A549 (cell line): ENCODE results near the gene WDSUB1. TPM values are rescaled to one million over a fixed set of nuclear protein-coding genes. Genes with fewer than 3 reads are reported as not detected.

Experiments used
- ATAC-seq, 2 experiments: fragments of 200-7000 bp in 1 of 2; fragments of >200 bp in 1 of 2; cut with Nextera tagmentation in 1 of 2; cut with Tn5 transposase in 1 of 2; 3 replicates each; pipeline versions ENCODE4 v1.8.0 to v1.9.1; 2018 to 2020; ENCODE audit warnings: mild to moderate bottlenecking in 1 of 2, moderate library complexity in 1 of 2
- CTCF ChIA-PET: fragments of 300-600 bp; sonication (Branson Sonifier 250); formaldehyde crosslinking; extraction: SDS; loops from one replicate; lab custom pipeline; 2021; ENCODE audit warnings: antibody characterized with exemption, inconsistent platforms; lab: Yijun Ruan, JAX
- POLR2A ChIA-PET: fragments of 350-600 bp; formaldehyde crosslinking; extraction: SDS; loops from one replicate; lab custom pipeline; 2021; ENCODE audit warnings: antibody characterized with exemption, inconsistent platforms; lab: Yijun Ruan, JAX
- DNase-seq, 2 experiments: peaks; one replicate each; pipeline versions ENCODE4 v3.0.0 to v3.0.0-alpha.2; 2011 to 2016; ENCODE audit warnings: low read depth in 1 of 2, low spot score in 1 of 2
- FAIRE-seq: peaks from 2 replicates; lab custom pipeline; 2011; peaks lifted over from hg19 to GRCh38; lab: Jason Lieb, UNC
- H3K27ac ChIP-seq, 2 experiments: fragments of >200 bp; sonication (Bioruptor Twin); formaldehyde crosslinking; 3 replicates each; pipeline ENCODE4 v1.5.1; 2016 to 2017
- H3K4me1 ChIP-seq: fragments of >200 bp; sonication (Bioruptor Twin); formaldehyde crosslinking; 3 replicates; pipeline ENCODE4 v1.6.1; 2016
- H3K4me2 ChIP-seq: fragments of >200 bp; sonication (Bioruptor Twin); formaldehyde crosslinking; 3 replicates; pipeline ENCODE4 v1.6.1; 2016
- H3K4me3 ChIP-seq: fragments of >200 bp; sonication (Bioruptor Twin); formaldehyde crosslinking; 3 replicates; pipeline ENCODE4 v1.5.1; 2016
- H3K9me3 ChIP-seq: fragments of >200 bp; sonication (Bioruptor Twin); formaldehyde crosslinking; 3 replicates; pipeline ENCODE4 v1.6.1; 2016
- ATOH8 ChIP-seq: fragments of 250-450 bp; sonication (Bioruptor Pico); IDR thresholded peaks from 2 replicates; pipeline ENCODE4 v1.5.0; 2020; ENCODE audit warnings: low read depth, mild to moderate bottlenecking, moderate library complexity
- CBX8 ChIP-seq: fragments of 200-600 bp; sonication (generic); IDR thresholded peaks from 2 replicates; pipeline ENCODE4 v1.6.1; 2016
- CEBPB ChIP-seq, 2 experiments: fragments of >200 bp in 1 of 2; sonication (Bioruptor Twin) in 1 of 2; formaldehyde crosslinking in 1 of 2; IDR thresholded peaks; 2 replicates each; pipeline ENCODE4 v1.6.1; 2012 to 2016
- CTCF ChIP-seq: fragments of >200 bp; sonication (Bioruptor Twin); formaldehyde crosslinking; IDR thresholded peaks from 3 replicates; pipeline ENCODE4 v1.5.1; 2016
- FOSB ChIP-seq: fragments of 250-450 bp; sonication (Bioruptor Pico); IDR thresholded peaks from 2 replicates; pipeline ENCODE4 v1.5.0; 2020; ENCODE audit warnings: mild to moderate bottlenecking, moderate library complexity
- FOSL2 ChIP-seq, 2 experiments: fragments of 450-650 bp in 1 of 2; fragments of >200 bp in 1 of 2; sonication (Bioruptor Twin) in 1 of 2; formaldehyde crosslinking; IDR thresholded peaks; 2 replicates each; pipeline versions ENCODE4 v1.5.0 to v1.6.1; 2016 to 2020; ENCODE audit warnings: mild to moderate bottlenecking in 1 of 2, moderate library complexity in 1 of 2
- GATA3 ChIP-seq: IDR thresholded peaks from 2 replicates; pipeline ENCODE4 v1.6.1; 2012; ENCODE audit warnings: borderline replicate concordance
- HOXB13 ChIP-seq: fragments of 250-450 bp; sonication (Bioruptor Pico); IDR thresholded peaks from 2 replicates; pipeline ENCODE4 v1.5.0; 2020; ENCODE audit warnings: low read depth, mild to moderate bottlenecking, moderate library complexity
- HOXB5 ChIP-seq: fragments of 250-450 bp; sonication (Bioruptor Pico); IDR thresholded peaks from 2 replicates; pipeline ENCODE4 v1.5.0; 2020; ENCODE audit warnings: mild to moderate bottlenecking, moderate library complexity
- MAZ ChIP-seq: fragments of 150-350 bp; IDR thresholded peaks from 2 replicates; pipeline ENCODE4 v1.6.1; 2014; ENCODE audit warnings: antibody characterized with exemption, low read depth, low read length, borderline replicate concordance
- NFE2L2 ChIP-seq: fragments of 150-350 bp; conservative IDR thresholded peaks from 2 replicates; pipeline ENCODE4 v1.6.1; 2014; ENCODE audit warnings: low read length
- PBX3 ChIP-seq: IDR thresholded peaks from 2 replicates; pipeline ENCODE4 v1.6.1; 2012
- SMC3 ChIP-seq: fragments of >200 bp; sonication (Bioruptor Twin); formaldehyde crosslinking; IDR thresholded peaks from 3 replicates; pipeline ENCODE4 v1.6.1; 2018; ENCODE audit warnings: inconsistent platforms
- SREBF2 ChIP-seq: fragments of 450-650 bp; IDR thresholded peaks from 2 replicates; pipeline ENCODE4 v1.6.1; 2014; ENCODE audit warnings: mild to moderate bottlenecking, moderate library complexity
- TFCP2L1 ChIP-seq: fragments of 250-450 bp; sonication (Bioruptor Pico); IDR thresholded peaks from 2 replicates; pipeline ENCODE4 v1.5.0; 2021; ENCODE audit warnings: mild to moderate bottlenecking
- ZFP36 ChIP-seq: fragments of 450-650 bp; IDR thresholded peaks from 2 replicates; pipeline ENCODE4 v1.6.1; 2014; ENCODE audit warnings: borderline replicate concordance; ENCODE audit not compliant: partially characterized antibody
- WGBS: methylation state at CpG from one replicate; pipeline ENCODE4 v1.1.6; 2017; ENCODE audit errors: missing lambda C conversion rate; 5-methylcytosine and 5-hydroxymethylcytosine counted together
- polyA plus RNA-seq, 4 experiments: library from polyadenylated mRNA; depleted of rRNA in 3 of 4; stranded (reverse); fragments of >200 nt; fragmentation: RNase III in 1 of 4; extraction: RNeasy Plus Mini Kit Qiagen cat#74134 plus additional on column Dnase treatment in 1 of 4; gene quantifications; 2 replicates in 3 of 4; 3 replicates in 1 of 4; pipeline ENCODE4 v1.2.3, GENCODE V29; 2011 to 2017

Gene WDSUB1
- polyA plus RNA-seq, 2 of the 4 experiments (the other 2 are of a cell fraction) = 9.1 to 11.7 TPM

- no peak for TF ChIP-seq CTCF
- no peak for TF ChIP-seq PBX3
These were observed 23.6 kb downstream of the WDSUB1 start (continued) for GRCh38 chr2:159262904-159263303.

- no peak for ATAC-seq
- FAIRE-seq = no peak
- 77% methylated on average over 6 of the region's 6 CpGs for WGBS
- Histone ChIP-seq H3K4me2 (no peak overlapping the region), H3K4me3 (no peak overlapping the region), H3K27ac (no peak overlapping the region), H3K4me1 (0 out of 3 replicates have a peak, but pooled peaks cover 4% of the 10 kb centered on the region), H3K9me3 (no peaks in the 10 kb centered on the region)
- no peak for TF ChIP-seq HOXB5 (CRISPR knock-in tag)
- no peak for TF ChIP-seq NFE2L2
- TF ChIP-seq MAZ = no peak
- TF ChIP-seq SREBF2 = no peak
- TF ChIP-seq FOSL2 (IDR thresholded peaks at IDR 0.05) = no peak
- no peak for TF ChIP-seq FOSL2 (CRISPR knock-in tag; IDR thresholded peaks at IDR 0.05)
- no peak for TF ChIP-seq CBX8
- ChIA-PET CTCF (interaction anchor here (1.3 kb wide), 1 partner anchor 11 kb away, joined by 3 read pairs; no protein-coding TSS in a partner anchor), POLR2A (no interaction called here)
- no peak for DNase-seq
These were observed 24.3 kb downstream of the WDSUB1 start for GRCh38 chr2:159262226-159262625.

GRCh38 chr2:159256159-159256558 is 30.3 kb downstream of the WDSUB1 start:
- ChIA-PET CTCF (no interaction called here), POLR2A (interaction anchor here (0.5 to 0.6 kb wide), 2 partner anchors 359 to 1116 kb away, joined by 3 to 5 read pairs; no protein-coding TSS in a partner anchor)
- 73% methylated on average over 2 of the region's 2 CpGs for WGBS

GRCh38 chr2:159252905-159253304 is 33.6 kb downstream of the WDSUB1 start:
- ChIA-PET CTCF (no interaction called here), POLR2A (no interaction called here)
- Histone ChIP-seq H3K4me2 (no peak overlapping the region), H3K4me3 (no peak overlapping the region), H3K4me1 (no peaks in the 10 kb centered on the region), H3K9me3 (no peaks in the 10 kb centered on the region), H3K27ac (no peak overlapping the region)
- TF ChIP-seq CEBPB (IDR thresholded peaks at IDR 0.05) (peak; percentile 42 to 62; a peak in 3 of 4 replicates), TFCP2L1 (CRISPR knock-in tag) (no peak)
- WGBS = 88% methylated on average over 4 of the region's 4 CpGs
- DNase-seq (no peak), ATAC-seq (no peak), FAIRE-seq (no peak)

More at GRCh38 chr2:159256159-159256558, 30.3 kb downstream of the WDSUB1 start:
- Histone ChIP-seq H3K27ac (no peak overlapping the region), H3K9me3 (no peaks in the 10 kb centered on the region), H3K4me3 (no peak overlapping the region), H3K4me2 (no peak overlapping the region), H3K4me1 (no peaks in the 10 kb centered on the region)
- FAIRE-seq = no peak
- TF ChIP-seq FOSL2 (IDR thresholded peaks at IDR 0.05) (no peak), FOSL2 (CRISPR knock-in tag; IDR thresholded peaks at IDR 0.05) (no peak), FOSB (no peak), GATA3 (no peak), SMC3 (no peak), ZFP36 (no peak), HOXB13 (no peak), ATOH8 (no peak)
- DNase-seq = no peak
- no peak for ATAC-seq
